ENCODE results near the gene MBD3. TPM values are rescaled to one million over a fixed set of nuclear protein-coding genes. Genes with fewer than 3 reads are reported as not detected.
A peak's percentile ranks its signal among the peaks of the same experiment; 100 is the strongest.

MBD3 gene
- total RNA-seq, 1 donor from 2014 or later = 71.9 TPM

GRCh38 chr19:1528596-1529429 lies 63.9 kb downstream of the MBD3 start:
- DNase-seq (ENCODE audit: low read depth) = no peak
- Histone ChIP-seq H3K27me3 (ENCODE audit: insufficient read depth, low read length) (peaks cover 18% of the 10 kb centered on the region), H3K79me2 (ENCODE audit: insufficient read depth, low read length) (no peaks in the 10 kb centered on the region), H3K4me3 (ENCODE audit: insufficient read depth, low read depth, low read length) (no peak overlapping the region), H3K9ac (ENCODE audit: low read length) (no peak overlapping the region), H3K4me1 (ENCODE audit: insufficient read depth, low read length) (no peaks in the 10 kb centered on the region), H2AFZ (ENCODE audit: low read depth, low read length) (no peak overlapping the region), H4K20me1 (ENCODE audit: insufficient read depth, low read length) (peaks cover 7% of the 10 kb centered on the region), H3K27ac (ENCODE audit: low read depth, low read length) (no peak overlapping the region), H3K36me3 (ENCODE audit: insufficient read depth, low read length) (no peaks in the 10 kb centered on the region), H3K4me2 (ENCODE audit: low read length) (no peak overlapping the region), H3K9me3 (ENCODE audit: insufficient read depth, low read depth, low read length) (peaks cover 3% of the 10 kb centered on the region)
- TF ChIP-seq CTCF (IDR thresholded peaks at IDR 0.05; ENCODE audit: insufficient read depth, low read depth, low read length) = no peak
- no peak for TF ChIP-seq EZH2 (IDR thresholded peaks at IDR 0.05; ENCODE audit: insufficient read depth, low read length)
- Mint-ChIP-seq H3K36me3 (ENCODE audit: low read depth, unreplicated experiment) (peaks cover 3% of the 10 kb centered on the region), H3K4me3 (ENCODE audit: unreplicated experiment) (no peak overlapping the region), H3K27ac (ENCODE audit: unreplicated experiment) (no peak overlapping the region), H3K4me1 (ENCODE audit: low read depth, unreplicated experiment) (no peaks in the 10 kb centered on the region), H3K9me3 (ENCODE audit: unreplicated experiment) (peaks cover 4% of the 10 kb centered on the region), H3K27me3 (ENCODE audit: low read depth, unreplicated experiment) (peaks cover 34% of the 10 kb centered on the region)
- no peak for FAIRE-seq

DNA sequence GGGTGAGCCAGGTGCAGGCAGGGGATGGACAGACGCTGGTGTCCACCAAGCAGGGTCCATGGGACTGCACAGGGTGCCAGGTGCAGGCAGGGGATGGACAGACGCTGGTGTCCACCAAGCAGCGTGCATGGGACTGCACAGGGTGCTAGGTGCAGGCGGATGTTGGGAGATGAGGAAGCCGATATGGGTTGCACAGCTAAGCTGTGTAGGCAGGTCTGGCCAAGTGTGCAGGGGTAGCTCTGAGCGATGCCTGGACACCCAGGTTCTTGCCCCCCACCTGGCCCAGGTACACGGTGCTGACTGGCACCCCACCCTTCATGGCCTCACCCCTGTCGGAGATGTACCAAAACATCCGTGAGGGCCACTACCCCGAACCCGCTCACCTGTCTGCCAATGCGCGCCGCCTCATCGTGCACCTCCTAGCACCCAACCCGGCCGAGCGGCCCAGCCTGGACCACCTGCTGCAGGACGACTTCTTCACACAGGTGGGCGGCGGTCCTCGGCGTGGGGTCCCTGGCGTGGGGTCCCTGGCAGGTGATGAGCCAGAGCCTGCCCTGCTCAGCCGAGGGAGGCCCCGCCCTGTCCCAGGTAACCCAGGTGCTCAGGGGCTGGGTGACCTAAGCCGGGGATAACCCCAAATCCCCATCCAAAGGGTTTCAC lies 64.9 kb downstream of the MBD3 start:
- peaks cover 26% of the 10 kb centered on the region for H3K27me3 ChIP-seq (ENCODE audit: insufficient read depth, low read length)
- peaks cover 38% of the 10 kb centered on the region for H3K27me3 Mint-ChIP-seq (ENCODE audit: low read depth, unreplicated experiment)

More for the DNA sequence above, 64.9 kb downstream of the MBD3 start:
- H3K9me3 ChIP-seq (ENCODE audit: insufficient read depth, low read depth, low read length) = peaks cover 3% of the 10 kb centered on the region
- H3K9ac ChIP-seq (ENCODE audit: low read length) = no peak overlapping the region
- H3K36me3 ChIP-seq (ENCODE audit: insufficient read depth, low read length) = no peaks in the 10 kb centered on the region
- Mint-ChIP-seq H3K36me3 (ENCODE audit: low read depth, unreplicated experiment) (peaks cover 3% of the 10 kb centered on the region), H3K4me3 (ENCODE audit: unreplicated experiment) (no peak overlapping the region), H3K27ac (ENCODE audit: unreplicated experiment) (peak overlapping the region; percentile 58), H3K9me3 (ENCODE audit: unreplicated experiment) (peaks cover 4% of the 10 kb centered on the region), H3K4me1 (ENCODE audit: low read depth, unreplicated experiment) (no peaks in the 10 kb centered on the region)
- no peaks in the 10 kb centered on the region for H3K79me2 ChIP-seq (ENCODE audit: insufficient read depth, low read length)
- H3K4me1 ChIP-seq (ENCODE audit: insufficient read depth, low read length) = no peaks in the 10 kb centered on the region
- H4K20me1 ChIP-seq (ENCODE audit: insufficient read depth, low read length) = peaks cover 7% of the 10 kb centered on the region
- no peak overlapping the region for H3K27ac ChIP-seq (ENCODE audit: low read depth, low read length)
- TF ChIP-seq EZH2 (IDR thresholded peaks at IDR 0.05; ENCODE audit: insufficient read depth, low read length) (no peak), CTCF (IDR thresholded peaks at IDR 0.05; ENCODE audit: insufficient read depth, low read depth, low read length) (no peak)
- FAIRE-seq = no peak
- H2AFZ ChIP-seq (ENCODE audit: low read depth, low read length) = no peak overlapping the region
- no peak overlapping the region for H3K4me2 ChIP-seq (ENCODE audit: low read length)
- H3K4me3 ChIP-seq (ENCODE audit: insufficient read depth, low read depth, low read length) = no peak overlapping the region
- DNase-seq (ENCODE audit: low read depth) = no peak

Measured in astrocyte (in vitro differentiated cells and primary cell).